ENCODE results near the gene UNC13C. TPM values are rescaled to one million over a fixed set of nuclear protein-coding genes. Genes with fewer than 3 reads are reported as not detected.
A peak's percentile ranks its signal among the peaks of the same experiment; 100 is the strongest.

The UNC13C gene
- polyA plus RNA-seq, 6 donors from 2014 or later, result not detected

DNA sequence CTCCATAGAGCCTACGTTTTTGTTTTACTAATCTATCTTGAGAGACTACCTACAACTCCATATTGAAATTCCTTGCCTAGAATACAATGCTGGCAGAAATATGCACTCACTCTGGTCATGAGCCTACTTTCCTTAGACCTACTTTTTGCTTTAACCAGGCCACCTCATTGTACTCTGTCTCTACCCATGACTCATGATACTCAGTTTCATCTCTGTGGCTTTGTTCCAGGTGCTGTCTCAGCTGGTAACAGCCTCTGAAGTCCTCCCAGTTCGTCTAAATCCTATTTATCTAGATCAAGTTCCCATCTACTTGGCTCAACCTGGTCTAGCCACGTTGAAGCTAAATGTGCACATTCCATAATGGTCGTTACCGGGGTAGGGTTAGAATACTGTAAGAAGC lies 682.1 kb downstream of the UNC13C start:
- no peak for ATAC-seq (ENCODE audit: low read depth in 2 of 2)
- no peaks in the 10 kb centered on the region for H3K4me1 Mint-ChIP-seq
- peaks cover 0 to 7% (median 0%) of the 10 kb centered on the region in 7 donors for H3K9me3 Mint-ChIP-seq
- H3K4me3 Mint-ChIP-seq, result no peak overlapping the region
- H3K27me3 Mint-ChIP-seq, result no peaks in the 10 kb centered on the region
- no peak overlapping the region for H3K27ac Mint-ChIP-seq
- no peaks in the 10 kb centered on the region for H3K36me3 Mint-ChIP-seq
- DNase-seq, result no peak

- H3K36me3 Mint-ChIP-seq, result peaks cover 0 to 11% of the 10 kb centered on the region in 2 donors
- no peak overlapping the region for H3K27ac Mint-ChIP-seq
- no peaks in the 10 kb centered on the region for H3K4me1 Mint-ChIP-seq
- DNase-seq (no peak), ATAC-seq (ENCODE audit: low read depth in 2 of 2) (no peak)
- no peaks in the 10 kb centered on the region for H3K27me3 Mint-ChIP-seq
- H3K9me3 Mint-ChIP-seq, result peaks cover 8 to 34% (median 20%) of the 10 kb centered on the region in 7 donors
- no peak overlapping the region for H3K4me3 Mint-ChIP-seq
These were observed 697.0 kb downstream of the UNC13C start for GRCh38 chr15:54675241-54675640.

DNA sequence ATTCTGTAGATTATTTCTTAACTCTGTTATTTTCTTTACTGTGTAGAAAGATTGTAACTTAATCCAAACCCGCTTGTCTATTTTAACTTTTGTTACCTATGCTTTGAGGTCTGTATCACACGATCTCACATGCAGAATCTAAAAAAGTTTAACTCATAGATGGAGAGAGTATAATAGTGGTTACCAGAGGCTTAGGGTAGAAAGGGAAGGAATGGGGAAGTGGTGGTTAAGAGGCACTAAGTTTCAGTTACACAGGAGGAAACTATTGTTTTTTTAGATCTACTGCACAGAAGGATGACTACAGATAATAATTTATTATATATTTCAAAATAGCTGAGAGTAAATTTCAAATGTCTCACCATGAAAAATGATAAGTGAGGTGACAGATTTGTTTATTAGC lies 703.3 kb downstream of the UNC13C start:
- Mint-ChIP-seq H3K4me3 (no peak overlapping the region), H3K9me3 (no peaks in the 10 kb centered on the region), H3K27ac (peak overlapping the region in 2 of 6 donors; percentile 14 to 27), H3K4me1 (peaks cover 0 to 6% (median 2%) of the 10 kb centered on the region in 3 donors), H3K27me3 (no peaks in the 10 kb centered on the region), H3K36me3 (no peaks in the 10 kb centered on the region)
- DNase-seq, result no peak
- ATAC-seq (ENCODE audit: low read depth in 2 of 2), result peak in 1 of 2 donors; percentile 35

Other genes starting within 250 kb of the UNC13C start
- not detected for gene WDR72, start 218.8 kb upstream of the UNC13C start, polyA plus RNA-seq (ENCODE audit: low read depth in 6 of 6)